Activated naive CD4-positive, alpha-beta T cell treated with anti-CD3 and anti-CD28 coated beads, Interleukin-2, amount 50 U/mL, for 16 hours (primary cell): ENCODE results near the gene STARD10.

Experiments used
- DNase-seq: peaks from one replicate; pipeline ENCODE4 v3.0.0-alpha.2; 2020

STARD10 gene

DNA sequence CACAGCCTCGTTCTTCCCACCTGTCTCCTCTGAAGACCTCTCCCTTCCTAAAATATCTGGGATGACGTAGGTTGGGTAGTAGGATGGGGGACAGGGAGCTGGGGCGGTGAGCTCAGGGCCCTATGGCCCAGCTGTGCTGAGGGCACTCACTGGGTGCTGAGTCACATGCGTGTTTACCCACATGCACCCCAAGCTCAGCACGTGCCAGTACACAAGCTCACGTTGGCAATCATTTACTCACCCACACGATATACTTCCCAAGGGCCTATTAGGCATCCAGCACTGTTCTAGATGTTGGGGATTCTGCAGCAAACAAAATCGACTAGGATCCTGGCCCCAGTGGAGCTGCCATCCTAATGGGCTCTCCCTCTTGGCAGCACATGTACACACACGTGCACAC, 70.3 kb downstream of the STARD10 start:
- DNase-seq: no peak

DNA sequence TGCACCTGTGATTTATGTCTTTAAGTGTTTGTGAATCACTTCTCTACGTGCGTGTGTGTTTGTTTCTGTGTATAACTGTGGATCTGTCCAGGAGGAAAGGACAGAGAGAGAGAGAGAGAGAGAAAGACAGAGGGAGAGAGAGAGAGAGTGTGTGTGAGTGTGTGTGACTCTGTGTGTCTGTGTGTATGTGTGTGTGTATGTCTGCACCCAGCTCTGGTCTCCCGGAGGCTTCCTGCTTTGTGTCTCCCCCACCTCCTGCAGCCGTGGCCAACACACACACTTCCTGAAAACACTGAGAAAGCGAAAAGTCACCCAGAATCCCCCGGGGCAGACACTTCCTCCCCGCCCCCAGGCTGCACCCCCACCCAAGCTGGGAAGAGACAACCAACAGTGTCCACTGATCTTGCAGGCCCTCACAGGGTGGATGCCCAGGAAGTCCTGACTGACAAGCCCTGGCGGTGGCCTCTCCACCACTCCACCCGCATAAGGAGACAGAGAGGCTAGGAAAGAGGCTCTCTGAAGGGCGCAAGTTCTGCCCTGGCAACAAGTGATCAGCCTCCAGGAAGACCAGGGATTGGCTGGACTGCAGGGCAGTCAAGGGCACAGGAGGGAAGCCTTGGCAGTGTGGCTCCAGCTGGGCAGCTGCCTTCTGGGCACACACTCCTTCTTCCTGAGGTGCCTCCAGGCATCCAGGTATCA, 71.6 kb downstream of the STARD10 start:
- peak; percentile 82 for DNase-seq

DNA sequence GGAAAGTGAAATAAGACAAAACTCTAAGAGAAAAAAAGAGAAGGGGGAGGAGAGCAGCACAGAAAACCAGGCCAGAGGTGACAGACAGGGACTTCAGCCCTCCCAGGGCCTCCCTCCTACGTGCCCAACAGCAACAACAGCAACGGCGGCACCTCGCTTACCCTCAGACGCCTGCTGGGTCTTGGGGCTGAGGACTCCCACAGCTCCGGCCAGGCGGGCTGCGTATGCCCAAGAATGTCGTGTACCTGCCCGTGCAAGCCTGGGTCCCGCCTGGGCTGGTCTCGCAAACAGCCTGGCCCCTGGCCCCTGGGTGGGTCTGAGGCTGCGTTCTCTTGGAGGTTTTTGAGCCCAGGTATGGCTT, 72.2 kb downstream of the STARD10 start:
- DNase-seq: peak; percentile 33

DNA sequence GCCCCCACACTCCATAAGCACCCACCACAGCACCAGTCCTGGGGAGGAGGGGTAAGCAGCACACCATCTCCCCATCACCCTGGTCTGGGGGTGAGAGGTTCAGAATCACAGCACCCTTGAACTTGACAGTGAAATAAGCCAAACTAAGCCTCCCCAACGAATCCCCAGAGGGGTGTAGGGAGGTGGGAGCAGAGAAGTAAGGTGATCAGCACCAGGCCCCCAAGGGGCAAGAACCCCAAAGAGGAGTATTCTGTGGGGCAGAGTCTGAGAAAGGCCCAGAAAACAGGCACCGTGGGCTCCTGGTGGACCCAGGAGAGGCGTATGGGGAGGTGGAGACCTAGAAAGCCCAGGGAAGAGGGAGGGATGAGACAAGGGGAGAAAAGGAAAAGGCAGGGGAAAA, 72.6 kb downstream of the STARD10 start:
- no peak for DNase-seq

DNA sequence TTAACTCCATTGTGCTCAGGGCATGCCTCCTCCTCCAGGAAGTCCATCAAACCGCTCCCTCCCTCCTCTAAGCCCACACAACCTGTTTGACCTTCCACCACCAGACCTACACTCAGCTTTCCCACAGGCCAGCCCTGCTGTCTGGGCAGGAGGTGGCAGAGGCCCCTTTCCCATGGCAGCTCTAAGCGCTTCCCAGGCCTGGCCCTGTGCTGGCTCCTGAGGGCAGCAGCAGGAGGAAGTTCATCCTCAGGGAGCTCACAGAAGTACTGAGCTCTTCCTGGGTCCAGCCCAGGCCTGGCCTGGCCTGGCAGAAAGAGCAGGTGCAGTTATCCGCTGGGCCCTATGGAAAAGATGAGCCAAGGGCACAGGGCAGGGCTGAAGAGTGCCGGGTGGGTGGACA, 73.1 kb downstream of the STARD10 start:
- DNase-seq: no peak

DNA sequence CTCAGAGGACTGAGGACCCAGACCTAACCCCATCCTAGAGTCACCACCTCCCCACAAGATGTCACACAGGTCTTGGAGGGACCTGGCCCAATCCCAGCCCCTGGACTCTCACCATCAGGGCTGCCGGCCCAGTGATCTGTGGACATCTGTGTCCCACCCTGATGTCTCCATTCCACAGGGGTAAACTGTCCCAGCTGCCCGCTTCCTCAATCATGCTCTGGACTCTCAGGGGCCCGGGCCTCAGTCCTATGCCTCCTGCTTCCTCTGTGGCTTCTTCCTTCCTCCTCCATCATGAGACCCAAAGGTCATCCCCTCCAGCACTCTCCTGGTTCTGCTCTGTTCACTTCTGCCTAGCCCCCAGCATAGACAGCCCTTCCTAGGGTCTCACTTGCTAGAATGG, 73.8 kb downstream of the STARD10 start:
- no peak for DNase-seq

DNA sequence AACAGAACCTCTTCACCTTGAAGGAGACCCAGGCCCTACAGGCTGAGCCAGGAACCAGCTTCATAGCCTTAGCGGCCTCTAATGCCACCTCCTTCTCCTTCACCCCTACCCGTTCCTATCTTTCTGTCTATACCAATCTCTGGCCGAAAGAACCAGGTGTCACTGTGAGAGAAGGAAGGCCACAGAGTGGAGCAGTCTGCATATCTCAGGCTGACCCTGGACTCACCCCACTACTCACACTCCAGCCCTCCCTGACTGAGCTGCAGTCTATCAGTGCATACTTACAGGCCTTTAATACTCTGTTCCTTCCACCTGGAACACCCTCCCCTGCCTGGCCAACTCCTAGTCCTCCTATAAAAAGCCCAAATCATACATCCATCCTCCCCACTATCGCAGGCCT, 74.3 kb downstream of the STARD10 start:
- DNase-seq: no peak

DNA sequence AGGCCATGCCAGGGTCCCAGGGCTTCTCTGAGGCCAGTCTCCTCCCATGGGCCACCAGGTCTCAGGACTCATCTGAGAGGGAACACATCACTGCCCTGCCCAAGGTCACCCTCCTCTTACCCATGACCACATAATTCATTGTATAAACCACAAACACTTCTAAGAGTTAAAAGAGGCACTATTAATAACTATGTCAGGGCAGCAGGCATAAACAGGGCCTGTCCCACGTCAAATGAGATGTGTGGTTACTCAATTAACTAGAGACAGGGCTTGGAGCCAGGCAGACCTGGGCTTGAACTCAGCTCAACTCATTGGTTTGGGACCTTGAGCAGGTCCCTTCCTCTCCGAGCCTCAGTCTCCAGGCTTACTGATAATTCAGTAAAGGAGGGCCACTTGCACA, 74.7 kb downstream of the STARD10 start:
- DNase-seq: no peak

DNA sequence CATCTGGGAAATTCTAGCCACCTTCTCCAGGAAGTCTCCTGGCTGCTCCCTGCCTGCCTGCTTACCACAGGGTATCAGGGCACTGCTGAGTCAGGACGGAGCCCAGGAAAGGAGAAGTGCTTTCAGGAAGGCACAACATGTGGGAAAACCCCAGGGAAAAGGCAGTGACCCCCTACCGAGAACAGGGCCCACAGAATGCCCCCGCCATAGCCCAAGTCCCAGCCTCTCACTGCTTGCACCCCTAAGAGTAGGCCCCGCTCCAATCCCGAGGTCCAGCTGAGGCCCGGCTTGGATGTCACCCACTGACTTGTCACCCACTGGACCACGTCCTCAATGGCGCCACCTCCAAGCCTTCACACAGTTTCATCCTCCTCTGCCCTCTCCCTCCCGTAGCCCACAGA, 75.7 kb downstream of the STARD10 start:
- DNase-seq: no peak

DNA sequence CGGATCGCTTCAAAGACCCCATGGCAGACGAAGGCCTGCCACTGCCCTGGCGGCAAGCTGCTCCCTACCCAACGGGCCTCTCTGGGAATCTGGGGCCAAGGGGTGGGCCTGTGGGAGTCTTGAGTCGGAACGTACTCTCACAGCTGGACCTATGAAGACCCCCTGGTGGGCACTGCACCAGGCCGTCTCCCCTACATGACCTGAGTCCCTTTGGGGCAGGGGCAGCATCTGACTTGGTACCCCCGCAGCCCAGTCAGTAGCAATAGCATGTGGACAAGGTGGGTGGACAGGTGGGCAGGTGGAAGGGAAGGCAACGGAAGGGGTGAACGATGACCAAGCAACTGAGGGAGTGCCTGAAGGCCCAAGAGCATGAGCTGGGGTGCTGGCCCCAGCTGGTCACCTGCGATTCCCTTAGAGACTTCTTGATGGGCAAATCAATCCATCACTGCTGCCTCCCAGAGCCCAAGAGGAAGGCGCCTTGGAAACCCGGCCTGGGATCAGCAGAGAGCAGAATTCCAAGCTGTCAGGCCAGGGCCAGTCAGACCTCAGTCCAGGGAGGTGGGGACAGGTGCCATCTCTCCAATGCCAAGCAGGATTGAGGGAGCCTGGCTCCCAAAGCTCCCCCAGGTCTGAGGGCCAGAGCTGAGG, 76.9 kb downstream of the STARD10 start:
- no peak for DNase-seq

DNA sequence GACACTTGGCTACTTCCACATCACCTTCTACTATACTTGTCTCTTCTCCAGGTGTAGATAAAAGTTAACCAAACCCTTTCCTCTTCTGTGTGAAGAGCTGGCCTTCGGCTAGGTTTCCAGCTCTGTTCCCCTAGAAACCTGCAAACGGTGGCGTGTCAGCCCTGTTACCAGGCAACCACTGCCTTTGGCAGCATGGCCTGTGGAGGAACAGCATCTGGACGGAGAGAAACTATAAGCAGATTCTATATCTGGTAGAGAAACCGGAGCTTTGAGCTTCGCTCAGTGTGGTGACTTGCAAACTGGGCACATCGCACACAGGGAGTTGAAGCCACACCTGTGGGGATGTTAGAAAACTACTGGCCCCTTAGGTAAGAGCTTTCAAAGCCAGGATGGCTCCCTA, 77.6 kb downstream of the STARD10 start:
- no peak for DNase-seq

DNA sequence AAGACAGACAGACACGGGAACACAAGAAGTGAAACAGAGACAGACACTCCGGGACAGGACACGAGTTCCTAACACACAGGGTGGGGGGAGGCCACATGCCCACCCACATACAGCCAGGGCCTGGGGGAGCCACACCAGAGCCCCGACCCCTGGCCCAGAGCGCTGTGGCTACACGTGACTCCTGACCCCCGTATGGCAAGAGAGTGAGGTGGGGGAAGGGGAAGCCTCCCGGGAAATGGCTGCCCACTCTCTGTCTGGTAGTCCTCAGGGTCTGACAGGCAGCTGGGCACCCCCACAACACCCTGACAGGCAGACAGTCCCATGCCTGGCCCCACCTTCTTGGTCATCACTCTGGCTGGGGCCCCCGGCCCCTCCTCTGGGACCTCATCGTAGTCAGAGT, 81.0 kb downstream of the STARD10 start:
- no peak for DNase-seq

DNA sequence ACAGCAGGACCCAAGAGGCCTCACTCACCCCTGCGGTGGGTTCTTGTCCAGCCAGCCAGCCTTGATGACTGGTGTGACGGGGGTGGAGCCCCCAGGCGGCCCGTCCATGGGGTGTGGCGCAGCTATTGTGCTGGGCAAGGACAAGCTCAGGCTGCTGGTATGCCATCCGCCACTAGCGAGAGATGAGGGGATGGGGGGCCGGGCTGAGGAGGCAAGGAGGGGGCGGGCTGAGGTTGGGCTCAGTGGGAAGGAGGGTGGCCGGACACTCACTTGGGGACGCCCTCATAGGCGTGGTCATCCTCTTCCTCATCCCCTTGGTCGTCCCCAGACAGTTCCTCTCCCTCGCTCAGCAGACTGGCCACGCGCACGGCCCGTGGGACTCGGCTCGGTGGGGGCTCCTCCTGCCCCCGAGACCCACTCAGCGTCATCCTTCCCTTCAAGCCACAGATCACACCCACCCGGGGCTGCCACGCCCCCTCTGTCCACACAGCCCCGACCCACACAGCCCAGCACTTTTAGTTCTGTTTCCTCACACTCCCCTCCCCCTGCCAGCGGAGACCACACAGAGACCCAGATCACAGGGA, 81.6 kb downstream of the STARD10 start:
- DNase-seq: no peak

DNA sequence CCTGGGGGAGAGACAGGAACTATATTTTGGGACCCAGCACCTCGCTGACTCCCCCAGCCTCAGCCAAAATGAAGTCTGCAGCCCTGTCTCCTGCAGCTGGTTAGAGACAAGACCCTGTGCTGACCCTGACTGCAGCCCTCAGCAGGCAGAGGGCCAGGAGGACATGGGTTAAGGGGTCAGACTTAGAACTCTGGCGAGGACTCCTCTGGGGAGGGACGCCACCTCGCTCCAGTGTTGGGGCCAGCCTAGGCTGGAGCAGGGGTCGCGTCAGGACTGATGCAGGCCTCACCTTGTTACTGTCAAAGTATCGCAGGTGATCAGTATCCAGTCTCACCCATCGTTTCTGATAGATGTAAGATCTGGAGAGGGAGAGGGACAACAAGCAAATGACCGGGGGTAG, 82.7 kb downstream of the STARD10 start:
- DNase-seq: no peak

DNA sequence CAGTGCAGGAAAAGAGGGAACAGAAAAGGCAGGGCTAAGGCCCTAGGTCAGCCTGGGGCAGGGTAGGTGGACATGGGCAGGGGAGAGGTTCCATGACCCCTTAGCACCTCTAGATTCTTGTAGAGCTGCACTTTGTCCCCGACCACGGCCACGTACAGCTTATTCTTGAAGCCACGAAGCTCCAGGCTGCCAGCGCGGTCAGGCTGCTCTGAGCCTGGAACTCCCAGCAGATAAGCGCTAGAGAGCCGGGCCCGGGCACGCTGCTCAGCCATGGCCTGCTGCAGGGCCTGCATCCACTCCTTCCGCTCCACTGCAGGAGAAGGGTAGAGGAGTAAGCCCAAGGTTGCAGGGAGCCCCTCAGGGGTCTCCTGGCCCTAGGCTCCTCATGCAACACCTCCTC, 83.6 kb downstream of the STARD10 start:
- DNase-seq: no peak

DNA sequence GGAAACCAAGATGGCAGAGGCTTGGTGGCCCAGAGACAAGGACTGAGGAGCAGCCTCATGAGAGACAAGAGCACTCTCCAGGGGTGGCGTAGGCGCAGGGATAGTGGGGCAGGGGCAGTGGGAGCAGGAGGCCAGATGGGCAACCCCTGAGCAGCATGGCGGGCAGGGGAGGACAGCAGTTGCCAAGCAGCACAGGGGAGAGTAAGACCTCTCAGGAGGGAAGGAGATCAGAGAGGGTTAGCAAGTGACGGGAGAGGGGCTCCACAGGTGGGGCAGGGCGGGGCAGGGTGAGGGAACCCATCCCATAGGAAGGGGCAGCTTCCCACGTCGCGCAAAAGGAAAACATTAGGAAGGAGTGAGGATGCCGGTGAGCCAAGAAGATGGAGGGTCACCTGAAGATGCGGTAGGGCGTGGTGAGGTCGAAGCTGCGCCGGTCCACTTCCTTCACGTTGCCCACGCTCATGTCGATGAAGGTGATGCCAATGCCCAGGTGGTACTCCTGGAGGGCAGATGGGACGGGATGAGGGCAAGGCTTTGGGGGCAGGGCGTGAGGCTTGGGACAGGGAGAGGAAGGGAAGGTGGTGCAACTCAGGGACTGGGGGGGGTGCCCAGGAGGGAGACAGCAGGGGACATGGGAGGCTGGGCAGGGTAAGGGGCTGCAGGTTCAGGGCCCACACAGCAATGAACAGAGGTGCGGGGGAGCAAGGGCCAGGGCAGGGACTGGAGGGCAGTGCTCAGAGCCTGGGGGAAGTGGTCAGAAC, 84.2 kb downstream of the STARD10 start:
- no peak for DNase-seq

DNA sequence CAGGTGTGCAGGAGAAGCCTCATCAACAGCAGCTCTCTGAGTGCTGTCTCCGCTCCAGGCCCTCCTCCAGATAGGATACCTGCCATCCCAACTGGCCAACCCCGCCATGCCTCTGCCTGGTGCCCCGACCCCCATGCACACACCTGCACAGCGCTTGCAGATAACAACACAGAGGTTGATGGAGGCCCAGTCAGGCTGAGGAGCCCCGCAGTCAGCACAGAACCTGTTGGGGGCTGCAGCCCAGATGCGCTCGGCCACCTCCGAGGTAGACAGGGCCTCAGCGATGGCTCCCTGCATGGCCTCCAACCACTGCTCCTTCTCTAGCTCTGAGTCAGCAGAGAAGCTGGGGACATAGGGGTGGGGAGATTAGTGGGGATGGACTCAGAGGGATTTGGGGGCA, 86.8 kb downstream of the STARD10 start:
- DNase-seq: no peak

DNA sequence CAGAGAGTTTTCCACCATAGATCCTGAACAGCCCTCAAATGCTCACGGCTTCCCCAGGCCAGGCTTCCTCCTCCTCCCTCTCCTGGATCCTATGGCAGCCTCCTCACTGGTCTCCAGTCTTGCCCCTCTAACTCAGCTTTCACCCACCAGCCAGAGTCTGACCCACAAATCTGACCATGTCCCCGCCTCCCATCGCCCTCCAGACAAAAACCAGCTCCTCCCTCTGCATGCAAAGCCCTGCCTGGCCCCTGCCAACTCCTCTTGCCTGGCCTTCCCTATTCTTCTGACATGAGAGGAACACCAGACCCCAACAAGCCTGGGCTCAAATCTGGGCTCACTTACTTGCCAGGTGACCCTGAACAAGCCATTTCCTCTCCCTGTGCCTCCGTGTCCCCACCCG, 87.3 kb downstream of the STARD10 start:
- DNase-seq: no peak

DNA sequence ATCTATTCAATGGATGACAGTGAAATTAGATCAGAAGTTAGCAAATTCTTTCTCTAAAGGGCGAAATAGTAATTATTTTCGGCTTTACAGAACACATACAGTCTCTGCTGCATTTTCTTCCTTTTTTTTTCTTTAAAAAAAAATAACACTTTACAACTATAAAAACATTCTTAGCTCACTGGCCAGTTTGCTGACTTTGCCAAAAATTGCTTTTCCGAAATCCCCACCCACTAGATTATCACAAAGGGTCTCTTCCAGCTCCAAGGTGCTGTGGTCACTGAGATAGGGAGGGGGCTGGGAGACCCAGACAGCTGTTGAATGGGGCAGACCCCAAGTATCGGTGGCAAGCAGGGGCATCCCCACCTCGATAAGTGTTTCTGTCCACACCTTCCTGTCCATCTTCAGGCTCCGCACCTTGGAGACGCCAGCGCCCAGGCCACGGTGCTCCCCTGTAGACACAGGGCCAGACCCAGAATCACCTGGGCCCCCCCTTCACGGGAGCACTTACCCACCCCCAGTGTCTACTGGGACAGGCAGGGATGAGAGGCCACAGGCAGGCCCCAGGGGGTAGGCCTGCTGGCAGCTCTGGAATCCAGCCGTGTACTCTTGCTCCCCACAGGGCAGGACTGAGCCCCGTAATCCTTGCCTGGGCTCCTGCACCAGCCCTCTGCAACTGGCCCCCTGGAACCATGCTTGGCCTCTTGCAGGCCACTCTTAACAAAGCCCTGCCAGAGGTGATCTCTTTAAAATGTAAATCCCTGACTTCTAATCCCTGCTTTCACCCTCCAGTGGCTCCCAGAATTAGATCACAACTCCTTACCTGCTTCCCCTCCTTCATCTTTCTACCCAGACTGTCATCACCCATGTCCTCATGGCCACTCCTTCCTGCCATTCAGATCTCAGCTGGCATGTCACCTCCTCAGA, 88.1 kb downstream of the STARD10 start:
- DNase-seq: no peak

DNA sequence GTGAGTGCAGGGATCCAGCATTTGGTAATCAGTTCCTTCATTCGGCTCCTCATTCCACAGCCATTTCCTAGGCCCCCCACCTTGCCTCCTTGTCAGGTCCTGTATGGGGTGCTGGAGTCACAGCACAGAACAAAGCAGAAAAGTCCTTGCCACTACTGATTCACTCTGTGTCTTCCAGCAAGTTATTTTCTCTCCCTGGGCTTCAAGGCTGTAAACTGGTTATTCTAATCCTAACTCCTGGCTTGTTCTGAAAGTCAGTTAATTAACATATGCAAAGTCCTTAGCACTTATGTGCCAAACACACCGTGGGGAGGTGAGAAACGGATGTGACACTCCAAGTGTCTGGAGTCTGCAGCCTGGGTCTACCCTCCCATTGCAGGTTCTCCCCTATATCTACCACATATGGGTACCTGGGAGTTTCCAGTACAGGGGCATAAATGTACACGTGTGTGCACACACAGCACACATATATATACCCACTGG, 89.0 kb downstream of the STARD10 start:
- DNase-seq: no peak
